Coronary artery (tissue), 2 donors: ENCODE results near the gene TTYH3.

ENCODE experiments used
- DNase-seq: peaks from one replicate; pipeline ENCODE4 v3.0.0-alpha.2; 2017; ENCODE audit warnings: low spot score
- H3K27ac ChIP-seq, 2 donors: fragments of 200-600 bp; sonication (generic); one replicate each; pipeline ENCODE4 v1.5.1; 2016 to 2019
- H3K4me3 ChIP-seq: fragments of 200-600 bp; sonication (generic); 2 replicates; pipeline ENCODE4 v1.5.1; 2016; ENCODE audit warnings: mild to moderate bottlenecking, moderate library complexity
- TF ChIP-seq, protein P1 (sequence below): fragments of 200-600 bp; sonication (generic); IDR thresholded peaks from one replicate; pipeline ENCODE4 v1.5.1; 2019; ENCODE audit warnings: antibody characterized with exemption

The TTYH3 gene

DNA sequence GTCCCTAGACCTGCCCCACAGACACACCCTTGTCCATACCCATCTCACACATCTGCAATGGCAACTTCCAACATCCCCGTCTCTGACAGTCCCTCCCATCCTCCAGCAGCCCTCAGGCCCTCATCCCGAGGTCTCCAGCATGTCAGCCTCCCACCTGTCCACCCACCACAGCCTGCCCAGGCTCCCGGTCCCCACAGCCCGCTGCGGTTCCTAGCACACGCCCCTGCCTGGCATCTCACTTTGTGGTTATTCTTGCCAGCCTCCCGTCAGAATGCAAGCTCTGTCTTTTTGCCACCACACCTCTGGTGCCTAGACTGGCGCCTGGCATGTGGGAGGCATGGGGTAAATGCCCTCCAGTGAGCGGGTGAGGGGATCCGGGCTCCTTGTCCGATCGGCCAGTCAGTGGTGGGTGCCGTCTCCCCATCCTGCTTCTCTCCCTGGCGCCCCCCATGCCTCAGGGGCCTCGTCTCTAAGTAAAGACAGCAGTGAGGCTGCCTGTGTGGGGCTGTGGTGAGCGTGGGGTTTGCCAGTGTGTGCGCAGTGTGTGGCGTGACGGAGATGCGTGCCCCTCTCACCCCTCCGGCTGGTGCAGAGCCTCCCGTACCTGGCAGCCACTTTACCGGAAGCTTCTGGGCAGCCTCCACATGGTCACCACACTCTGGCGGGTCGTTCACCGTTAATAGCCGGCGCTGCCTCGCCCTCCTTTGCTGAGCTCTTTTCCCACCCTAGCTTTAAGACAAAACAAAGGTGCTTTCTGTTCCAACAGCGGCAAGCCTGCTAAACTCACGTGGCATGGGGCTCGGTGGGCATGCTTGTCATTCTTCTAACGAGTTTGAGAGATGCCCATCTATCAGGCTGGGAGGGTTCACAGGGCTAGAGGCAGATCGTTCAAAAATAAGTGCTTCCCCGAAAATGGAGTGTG lies 28.5 kb upstream of the TTYH3 start:
- no peak overlapping the region for H3K4me3 ChIP-seq
- no peak for DNase-seq
- TF ChIP-seq, protein P1, sequence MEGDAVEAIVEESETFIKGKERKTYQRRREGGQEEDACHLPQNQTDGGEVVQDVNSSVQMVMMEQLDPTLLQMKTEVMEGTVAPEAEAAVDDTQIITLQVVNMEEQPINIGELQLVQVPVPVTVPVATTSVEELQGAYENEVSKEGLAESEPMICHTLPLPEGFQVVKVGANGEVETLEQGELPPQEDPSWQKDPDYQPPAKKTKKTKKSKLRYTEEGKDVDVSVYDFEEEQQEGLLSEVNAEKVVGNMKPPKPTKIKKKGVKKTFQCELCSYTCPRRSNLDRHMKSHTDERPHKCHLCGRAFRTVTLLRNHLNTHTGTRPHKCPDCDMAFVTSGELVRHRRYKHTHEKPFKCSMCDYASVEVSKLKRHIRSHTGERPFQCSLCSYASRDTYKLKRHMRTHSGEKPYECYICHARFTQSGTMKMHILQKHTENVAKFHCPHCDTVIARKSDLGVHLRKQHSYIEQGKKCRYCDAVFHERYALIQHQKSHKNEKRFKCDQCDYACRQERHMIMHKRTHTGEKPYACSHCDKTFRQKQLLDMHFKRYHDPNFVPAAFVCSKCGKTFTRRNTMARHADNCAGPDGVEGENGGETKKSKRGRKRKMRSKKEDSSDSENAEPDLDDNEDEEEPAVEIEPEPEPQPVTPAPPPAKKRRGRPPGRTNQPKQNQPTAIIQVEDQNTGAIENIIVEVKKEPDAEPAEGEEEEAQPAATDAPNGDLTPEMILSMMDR = no peak
- H3K27ac ChIP-seq = no peak overlapping the region

DNA sequence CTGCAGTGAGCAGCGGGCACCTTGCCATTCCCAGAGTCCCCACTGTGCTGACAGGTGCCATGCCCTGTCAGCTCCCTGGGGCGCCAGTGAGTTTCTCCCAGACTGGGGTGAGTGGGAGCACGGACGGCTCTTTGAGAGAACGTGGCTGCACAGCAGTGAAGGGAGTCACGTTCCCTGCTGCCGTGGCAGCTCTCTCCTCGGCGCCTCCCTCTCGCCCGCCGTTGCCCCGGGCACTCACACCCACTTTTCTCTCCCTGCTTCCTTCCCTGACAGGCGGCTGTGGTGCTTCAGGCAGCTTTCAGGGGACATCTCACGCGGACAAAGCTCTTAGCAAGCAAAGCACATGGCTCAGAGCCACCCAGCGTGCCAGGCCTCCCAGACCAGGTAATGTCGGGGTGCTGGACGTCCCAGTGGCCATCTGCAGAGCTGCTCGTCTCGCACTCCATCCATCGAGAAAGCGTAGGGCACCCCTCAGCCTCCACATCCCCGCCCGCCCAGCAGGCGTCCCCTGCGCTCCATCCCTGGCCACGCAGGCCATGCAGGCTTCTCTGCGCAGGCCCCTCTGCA lies 27.1 kb upstream of the TTYH3 start:
- H3K4me3 ChIP-seq = no peak overlapping the region
- no peak for DNase-seq
- TF ChIP-seq, protein P1 = no peak
- H3K27ac ChIP-seq = no peak overlapping the region

- TF ChIP-seq, protein P1 = no peak
- peak overlapping the region; percentile 74 to 79 for H3K27ac ChIP-seq
- DNase-seq = no peak
Observed at GRCh38 chr7:2605608-2606538, 25.9 kb upstream of the TTYH3 start.

DNA sequence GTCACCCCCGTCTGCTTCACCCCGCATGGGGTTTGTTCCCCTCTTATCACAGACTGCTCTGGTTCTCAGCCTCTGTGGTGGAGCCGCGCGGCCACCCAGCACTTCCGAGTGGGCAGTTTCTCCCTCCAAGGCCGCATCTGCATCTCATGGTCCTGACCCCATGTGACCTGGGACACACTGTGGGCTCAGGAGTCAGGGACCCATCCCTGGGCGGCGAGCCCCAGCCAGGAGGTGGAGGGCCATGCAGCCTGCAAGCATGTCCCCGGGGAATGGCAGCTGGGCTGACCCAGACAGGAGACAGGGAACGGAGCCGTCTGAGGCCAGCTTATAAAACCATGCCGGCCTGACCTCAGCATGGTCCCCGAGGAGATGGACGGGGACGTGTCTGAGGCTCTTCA lies 25.2 kb upstream of the TTYH3 start:
- Histone ChIP-seq H3K4me3 (no peak overlapping the region), H3K27ac (peak overlapping the region; percentile 74 to 79)
- DNase-seq = no peak
- TF ChIP-seq, protein P1 = no peak

More at GRCh38 chr7:2605608-2606538, 25.9 kb upstream of the TTYH3 start:
- H3K4me3 ChIP-seq = no peak overlapping the region

DNA sequence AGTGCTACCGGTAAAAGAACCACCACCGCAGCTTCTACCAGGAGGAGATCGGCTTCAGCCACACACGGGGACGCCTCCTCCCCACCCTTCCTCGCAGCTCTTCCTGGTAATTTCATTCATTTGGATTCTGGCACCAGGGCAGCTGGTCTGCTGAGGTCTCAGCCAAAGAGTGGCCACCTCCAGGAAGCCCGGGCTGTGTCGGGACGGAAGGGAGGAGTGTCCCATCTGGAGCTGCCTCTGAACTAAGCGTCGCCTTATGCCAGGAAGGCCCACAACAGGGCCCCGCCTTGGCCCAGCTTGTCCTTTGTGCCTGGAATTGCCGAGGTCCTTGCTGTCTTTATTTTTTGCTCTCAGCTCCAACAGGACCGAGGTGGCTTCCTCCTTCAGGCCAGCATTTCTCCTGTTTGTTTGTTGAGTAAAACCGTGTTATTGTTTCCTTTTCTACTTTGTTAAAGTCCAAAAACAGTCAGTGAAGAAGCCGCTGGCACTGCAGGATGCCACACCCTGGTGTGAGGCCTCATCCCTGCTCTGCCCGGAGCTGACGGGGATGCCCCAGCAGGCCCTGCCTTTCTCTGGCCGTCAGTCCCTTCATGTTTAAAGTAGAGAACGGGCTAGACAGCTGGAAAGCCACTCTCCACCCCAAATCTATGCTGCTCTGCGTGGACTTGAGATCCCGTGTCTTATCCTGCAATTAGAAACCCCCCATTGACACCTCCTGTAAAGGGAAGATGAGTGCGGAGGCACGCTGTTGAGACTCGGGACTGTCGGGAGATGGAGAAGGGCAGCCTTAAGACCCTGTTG lies 24.5 kb upstream of the TTYH3 start:
- no peak overlapping the region for H3K4me3 ChIP-seq
- TF ChIP-seq, protein P1 = no peak
- H3K27ac ChIP-seq = peak overlapping the region; percentile 74 to 79
- DNase-seq = no peak
